ENCODE measurements around the gene CYSLTR1.

DNA sequence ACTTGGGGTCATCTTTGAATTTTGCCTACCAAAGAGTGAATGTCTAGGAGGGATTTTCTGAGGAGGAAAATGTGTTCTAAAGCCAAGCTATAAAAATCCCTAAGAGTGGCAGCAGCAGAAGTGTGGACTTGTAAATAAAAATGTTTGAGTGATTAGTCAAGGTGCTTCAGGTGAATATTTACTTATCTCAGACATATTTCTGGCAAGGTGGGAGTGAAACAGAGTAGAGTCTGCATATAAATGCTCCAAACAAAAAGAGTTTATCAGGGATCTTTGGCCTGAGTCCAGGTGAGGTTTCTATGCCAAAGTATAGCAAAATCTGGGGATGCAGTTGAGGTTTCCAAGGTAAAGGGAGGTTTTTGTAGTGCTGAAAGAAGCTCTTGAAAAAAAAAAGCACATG lies 19.7 kb downstream of the CYSLTR1 start:
- no peak for TF ChIP-seq POLR2A (IDR thresholded peaks at IDR 0.05)
- TF ChIP-seq, protein P1, sequence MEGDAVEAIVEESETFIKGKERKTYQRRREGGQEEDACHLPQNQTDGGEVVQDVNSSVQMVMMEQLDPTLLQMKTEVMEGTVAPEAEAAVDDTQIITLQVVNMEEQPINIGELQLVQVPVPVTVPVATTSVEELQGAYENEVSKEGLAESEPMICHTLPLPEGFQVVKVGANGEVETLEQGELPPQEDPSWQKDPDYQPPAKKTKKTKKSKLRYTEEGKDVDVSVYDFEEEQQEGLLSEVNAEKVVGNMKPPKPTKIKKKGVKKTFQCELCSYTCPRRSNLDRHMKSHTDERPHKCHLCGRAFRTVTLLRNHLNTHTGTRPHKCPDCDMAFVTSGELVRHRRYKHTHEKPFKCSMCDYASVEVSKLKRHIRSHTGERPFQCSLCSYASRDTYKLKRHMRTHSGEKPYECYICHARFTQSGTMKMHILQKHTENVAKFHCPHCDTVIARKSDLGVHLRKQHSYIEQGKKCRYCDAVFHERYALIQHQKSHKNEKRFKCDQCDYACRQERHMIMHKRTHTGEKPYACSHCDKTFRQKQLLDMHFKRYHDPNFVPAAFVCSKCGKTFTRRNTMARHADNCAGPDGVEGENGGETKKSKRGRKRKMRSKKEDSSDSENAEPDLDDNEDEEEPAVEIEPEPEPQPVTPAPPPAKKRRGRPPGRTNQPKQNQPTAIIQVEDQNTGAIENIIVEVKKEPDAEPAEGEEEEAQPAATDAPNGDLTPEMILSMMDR (IDR thresholded peaks at IDR 0.05 in 4 of 5, conservative IDR thresholded peaks at IDR 0.05 in 1 of 5) = no peak
